ENCODE data around the gene ANKRD36.
"Not testable (repeated sequence)": the region's sequence is repeated elsewhere in the genome, so short reads cannot be mapped to it uniquely, and the experiment has no call there.

The ANKRD36 gene

GRCh38 chr2:97293687-97294086 lies 180.7 kb downstream of the ANKRD36 start:
- not testable (repeated sequence) for DNase-seq (ENCODE audit: low read depth)
